DMS153 treated with DMSO at 0.1 percent for 48 hours (cell line): ENCODE results near the gene ACMSD.

Source experiments
- DNase-seq: peaks from one replicate; lab custom pipeline; 2025; ENCODE audit not compliant: unreplicated experiment; lab: John Stamatoyannopoulos, UW

ACMSD gene

GRCh38 chr2:134944975-134945374 lies 106.6 kb downstream of the ACMSD start:
- DNase-seq: no peak

- no peak for DNase-seq
Measured at GRCh38 chr2:134946073-134946472, 107.7 kb downstream of the ACMSD start.

- DNase-seq: no peak
Measured at GRCh38 chr2:134949981-134950708, 111.7 kb downstream of the ACMSD start.

- no peak for DNase-seq
Measured at GRCh38 chr2:134950886-134951285, 112.5 kb downstream of the ACMSD start.
